ENCODE results near the gene ARFGAP1.
A peak's percentile ranks its signal among the peaks of the same experiment; 100 is the strongest.

The ARFGAP1 gene

GRCh38 chr20:63276956-63277355, 4.3 kb downstream of the ARFGAP1 start:
- FAIRE-seq: no peak
- DNase-seq (ENCODE audit: insufficient read length, low spot score): no peak

- no peak for FAIRE-seq
Observed at GRCh38 chr20:63277466-63278272, 5.1 kb downstream of the ARFGAP1 start.

GRCh38 chr20:63278661-63279060, 6.0 kb downstream of the ARFGAP1 start:
- FAIRE-seq: peak; percentile 13

More at GRCh38 chr20:63277466-63278272, 5.1 kb downstream of the ARFGAP1 start:
- no peak for DNase-seq (ENCODE audit: insufficient read length, low spot score)

GRCh38 chr20:63279931-63280330, 7.3 kb downstream of the ARFGAP1 start:
- FAIRE-seq: no peak
- no peak for DNase-seq (ENCODE audit: insufficient read length, low spot score)

More at GRCh38 chr20:63278661-63279060, 6.0 kb downstream of the ARFGAP1 start:
- DNase-seq (ENCODE audit: insufficient read length, low spot score): no peak

GRCh38 chr20:63280371-63280770, 7.8 kb downstream of the ARFGAP1 start:
- FAIRE-seq: no peak

GRCh38 chr20:63280929-63281545, 8.4 kb downstream of the ARFGAP1 start:
- FAIRE-seq (peak; percentile 38), DNase-seq (ENCODE audit: insufficient read length, low spot score) (no peak)

More at GRCh38 chr20:63280371-63280770, 7.8 kb downstream of the ARFGAP1 start:
- no peak for DNase-seq (ENCODE audit: insufficient read length, low spot score)

GRCh38 chr20:63281742-63282665, 9.4 kb downstream of the ARFGAP1 start:
- FAIRE-seq: no peak
- DNase-seq (ENCODE audit: insufficient read length, low spot score): no peak

GRCh38 chr20:63282946-63283345, 10.3 kb downstream of the ARFGAP1 start:
- DNase-seq (ENCODE audit: insufficient read length, low spot score): no peak
- no peak for FAIRE-seq

GRCh38 chr20:63283397-63284082, 10.9 kb downstream of the ARFGAP1 start:
- no peak for FAIRE-seq

GRCh38 chr20:63284083-63284440, 11.4 kb downstream of the ARFGAP1 start:
- FAIRE-seq: no peak
- DNase-seq (ENCODE audit: insufficient read length, low spot score): no peak

More at GRCh38 chr20:63283397-63284082, 10.9 kb downstream of the ARFGAP1 start:
- DNase-seq (ENCODE audit: insufficient read length, low spot score): no peak

GRCh38 chr20:63284544-63284949, 11.9 kb downstream of the ARFGAP1 start:
- DNase-seq (ENCODE audit: insufficient read length, low spot score) (no peak), FAIRE-seq (peak; percentile 38)

- no peak for FAIRE-seq
Observed at GRCh38 chr20:63284981-63285524, 12.4 kb downstream of the ARFGAP1 start.

GRCh38 chr20:63285636-63286615, 13.3 kb downstream of the ARFGAP1 start:
- FAIRE-seq (peak; percentile 69), DNase-seq (ENCODE audit: insufficient read length, low spot score) (no peak)

More at GRCh38 chr20:63284981-63285524, 12.4 kb downstream of the ARFGAP1 start:
- DNase-seq (ENCODE audit: insufficient read length, low spot score): no peak

GRCh38 chr20:63286781-63287696, 14.4 kb downstream of the ARFGAP1 start:
- FAIRE-seq: no peak

GRCh38 chr20:63287697-63288580, 15.3 kb downstream of the ARFGAP1 start:
- DNase-seq (ENCODE audit: insufficient read length, low spot score): no peak
- peak; percentile 63 for FAIRE-seq

More at GRCh38 chr20:63286781-63287696, 14.4 kb downstream of the ARFGAP1 start:
- DNase-seq (ENCODE audit: insufficient read length, low spot score): no peak

GRCh38 chr20:63288581-63289251, 16.1 kb downstream of the ARFGAP1 start:
- no peak for DNase-seq (ENCODE audit: insufficient read length, low spot score)
- no peak for FAIRE-seq
